ENCODE results near the gene AFF1.
"Not testable (repeated sequence)": the region's sequence is repeated elsewhere in the genome, so short reads cannot be mapped to it uniquely, and the experiment has no call there.

The AFF1 gene

GRCh38 chr4:87035881-87036509 lies 101.2 kb downstream of the AFF1 start:
- no peak for DNase-seq (ENCODE audit: low read depth in 2 of 2)

GRCh38 chr4:87036713-87037112 lies 101.9 kb downstream of the AFF1 start:
- DNase-seq (ENCODE audit: low read depth in 2 of 2): no peak

- DNase-seq (ENCODE audit: low read depth in 2 of 2): not testable (repeated sequence)
Measured at GRCh38 chr4:87037171-87037570, 102.4 kb downstream of the AFF1 start.

- DNase-seq (ENCODE audit: low read depth in 2 of 2): no peak
Measured at GRCh38 chr4:87037671-87038334, 103.0 kb downstream of the AFF1 start.

GRCh38 chr4:87038837-87039615 lies 104.2 kb downstream of the AFF1 start:
- peak in 1 of 2 experiments; percentile 30 for DNase-seq (ENCODE audit: low read depth in 2 of 2)

- no peak for DNase-seq (ENCODE audit: low read depth in 2 of 2)
Measured at GRCh38 chr4:87041141-87041540, 106.3 kb downstream of the AFF1 start.

- no peak for DNase-seq (ENCODE audit: low read depth in 2 of 2)
Measured at GRCh38 chr4:87042221-87042620, 107.4 kb downstream of the AFF1 start.

- no peak for DNase-seq (ENCODE audit: low read depth in 2 of 2)
Measured at GRCh38 chr4:87042986-87043820, 108.4 kb downstream of the AFF1 start.

- DNase-seq (ENCODE audit: low read depth in 2 of 2): no peak
Measured at GRCh38 chr4:87044511-87045233, 109.9 kb downstream of the AFF1 start.

- no peak for DNase-seq (ENCODE audit: low read depth in 2 of 2)
Measured at GRCh38 chr4:87045234-87045558, 110.4 kb downstream of the AFF1 start.

GRCh38 chr4:87045659-87046058 lies 110.8 kb downstream of the AFF1 start:
- no peak for DNase-seq (ENCODE audit: low read depth in 2 of 2)

- peak; percentile 78 to 79 for DNase-seq (ENCODE audit: low read depth in 2 of 2)
Measured at GRCh38 chr4:87046121-87046551, 111.3 kb downstream of the AFF1 start.

- DNase-seq (ENCODE audit: low read depth in 2 of 2): no peak
Measured at GRCh38 chr4:87047281-87047798, 112.5 kb downstream of the AFF1 start.

GRCh38 chr4:87049508-87049907 lies 114.7 kb downstream of the AFF1 start:
- DNase-seq (ENCODE audit: low read depth in 2 of 2): no peak

GRCh38 chr4:87050596-87050995 lies 115.8 kb downstream of the AFF1 start:
- no peak for DNase-seq (ENCODE audit: low read depth in 2 of 2)

- no peak for DNase-seq (ENCODE audit: low read depth in 2 of 2)
Measured at GRCh38 chr4:87051121-87051713, 116.4 kb downstream of the AFF1 start.

GRCh38 chr4:87052615-87053014 lies 117.8 kb downstream of the AFF1 start:
- DNase-seq (ENCODE audit: low read depth in 2 of 2): no peak

- DNase-seq (ENCODE audit: low read depth in 2 of 2): no peak
Measured at GRCh38 chr4:87053176-87053658, 118.4 kb downstream of the AFF1 start.

GRCh38 chr4:87053802-87054767 lies 119.3 kb downstream of the AFF1 start:
- DNase-seq (ENCODE audit: low read depth in 2 of 2): no peak

All from fibroblast of skin of left quadriceps (primary cell).